ENCODE data around the gene MOSPD2. TPM values are rescaled to one million over a fixed set of nuclear protein-coding genes. Genes with fewer than 3 reads are reported as not detected.

MOSPD2 gene
- total RNA-seq, 1 experiment from 2014 or later: 11.6 TPM

- Histone ChIP-seq H3K27me3 (ENCODE audit: low read length) (no peaks in the 10 kb centered on the region), H3K9ac (ENCODE audit: low read length) (no peak overlapping the region), H3K9me2 (replicated peaks; ENCODE audit: low read length) (no peaks in the 10 kb centered on the region), H3K27ac (ENCODE audit: low read length) (no peak overlapping the region), H3K4me1 (ENCODE audit: insufficient read depth, low read length) (no peaks in the 10 kb centered on the region), H3K4me3 (ENCODE audit: low read length) (no peak overlapping the region), H3K4me2 (ENCODE audit: low read length) (no peak overlapping the region), H3F3A (ENCODE audit: low read length, unreplicated experiment) (no peaks in the 10 kb centered on the region), H3K9me3 (ENCODE audit: low read length) (no peaks in the 10 kb centered on the region), H3K79me2 (ENCODE audit: low read length) (no peaks in the 10 kb centered on the region), H3K36me3 (ENCODE audit: low read depth, low read length) (peaks cover 8% of the 10 kb centered on the region; the same call in 1 of the 2 replicates), H4K20me1 (ENCODE audit: low read length) (no peaks in the 10 kb centered on the region), H2AFZ (ENCODE audit: low read length) (no peak overlapping the region)
- no TSS peak for BruUV-seq (replicated peaks)
- intact Hi-C loops (cut with micrococcal nuclease): no loop called here
- ATAC-seq (no peak), DNase-seq (no peak)
- no peak for TF ChIP-seq EZH2phosphoT487 (IDR thresholded peaks at IDR 0.05; ENCODE audit: borderline replicate concordance, low read length)
- TF ChIP-seq, protein P1, sequence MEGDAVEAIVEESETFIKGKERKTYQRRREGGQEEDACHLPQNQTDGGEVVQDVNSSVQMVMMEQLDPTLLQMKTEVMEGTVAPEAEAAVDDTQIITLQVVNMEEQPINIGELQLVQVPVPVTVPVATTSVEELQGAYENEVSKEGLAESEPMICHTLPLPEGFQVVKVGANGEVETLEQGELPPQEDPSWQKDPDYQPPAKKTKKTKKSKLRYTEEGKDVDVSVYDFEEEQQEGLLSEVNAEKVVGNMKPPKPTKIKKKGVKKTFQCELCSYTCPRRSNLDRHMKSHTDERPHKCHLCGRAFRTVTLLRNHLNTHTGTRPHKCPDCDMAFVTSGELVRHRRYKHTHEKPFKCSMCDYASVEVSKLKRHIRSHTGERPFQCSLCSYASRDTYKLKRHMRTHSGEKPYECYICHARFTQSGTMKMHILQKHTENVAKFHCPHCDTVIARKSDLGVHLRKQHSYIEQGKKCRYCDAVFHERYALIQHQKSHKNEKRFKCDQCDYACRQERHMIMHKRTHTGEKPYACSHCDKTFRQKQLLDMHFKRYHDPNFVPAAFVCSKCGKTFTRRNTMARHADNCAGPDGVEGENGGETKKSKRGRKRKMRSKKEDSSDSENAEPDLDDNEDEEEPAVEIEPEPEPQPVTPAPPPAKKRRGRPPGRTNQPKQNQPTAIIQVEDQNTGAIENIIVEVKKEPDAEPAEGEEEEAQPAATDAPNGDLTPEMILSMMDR (conservative IDR thresholded peaks at IDR 0.05; ENCODE audit: low read depth, low read length): no peak
- no peak for TF ChIP-seq EZH2 (IDR thresholded peaks at IDR 0.05; ENCODE audit: low read length, unreplicated experiment)
- ChIA-PET CTCF (no interaction called here), POLR2A (ENCODE audit: unreplicated experiment) (no interaction called here)
These were observed 40.6 kb upstream of the MOSPD2 start for GRCh38 chrX:14832586-14832985.

DNA sequence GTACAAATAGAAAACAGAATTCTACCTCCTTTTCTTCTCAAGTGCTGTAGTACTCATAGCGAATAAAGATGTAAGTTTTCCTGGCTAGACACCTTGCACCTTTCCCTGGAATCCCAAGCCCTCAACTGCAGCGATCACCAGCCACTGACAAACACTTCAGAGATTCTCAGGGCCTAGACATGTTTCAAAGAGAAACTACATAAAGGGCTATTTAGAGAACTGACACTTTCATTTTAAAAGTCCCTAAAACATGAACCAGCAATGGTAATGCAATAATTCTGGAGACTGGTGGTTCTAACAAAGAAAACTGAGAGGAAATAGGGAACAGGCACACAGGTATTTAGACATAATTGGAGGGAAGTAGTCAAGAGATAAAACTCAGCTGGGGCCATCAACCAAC lies 36.1 kb upstream of the MOSPD2 start:
- CTCF ChIA-PET: no interaction called here
- POLR2A ChIA-PET (ENCODE audit: unreplicated experiment): no interaction called here
- no peak overlapping the region for H3K4me2 ChIP-seq (ENCODE audit: low read length)
- no peaks in the 10 kb centered on the region for H3K9me2 ChIP-seq (replicated peaks; ENCODE audit: low read length)
- H3K36me3 ChIP-seq (ENCODE audit: low read depth, low read length): peaks cover 11% of the 10 kb centered on the region; the same call in 1 of the 2 replicates
- no peak overlapping the region for H3K9ac ChIP-seq (ENCODE audit: low read length)
- H3K79me2 ChIP-seq (ENCODE audit: low read length): no peaks in the 10 kb centered on the region
- no peaks in the 10 kb centered on the region for H4K20me1 ChIP-seq (ENCODE audit: low read length)
- ATAC-seq (no peak), DNase-seq (no peak)
- no peak overlapping the region for H3K4me3 ChIP-seq (ENCODE audit: low read length)
- no peaks in the 10 kb centered on the region for H3K9me3 ChIP-seq (ENCODE audit: low read length)
- H2AFZ ChIP-seq (ENCODE audit: low read length): no peak overlapping the region
- H3K27me3 ChIP-seq (ENCODE audit: low read length): no peaks in the 10 kb centered on the region
- H3K4me1 ChIP-seq (ENCODE audit: insufficient read depth, low read length): no peaks in the 10 kb centered on the region; the same call in 1 of the 2 replicates
- intact Hi-C loops (cut with micrococcal nuclease): no loop called here
- H3K27ac ChIP-seq (ENCODE audit: low read length): no peak overlapping the region
- no peak for TF ChIP-seq EZH2phosphoT487 (IDR thresholded peaks at IDR 0.05; ENCODE audit: borderline replicate concordance, low read length)
- TF ChIP-seq EZH2 (IDR thresholded peaks at IDR 0.05; ENCODE audit: low read length, unreplicated experiment): no peak
- TF ChIP-seq, protein P1 (conservative IDR thresholded peaks at IDR 0.05; ENCODE audit: low read depth, low read length): no peak
- no TSS peak for BruUV-seq (replicated peaks)
- H3F3A ChIP-seq (ENCODE audit: low read length, unreplicated experiment): no peaks in the 10 kb centered on the region

DNA sequence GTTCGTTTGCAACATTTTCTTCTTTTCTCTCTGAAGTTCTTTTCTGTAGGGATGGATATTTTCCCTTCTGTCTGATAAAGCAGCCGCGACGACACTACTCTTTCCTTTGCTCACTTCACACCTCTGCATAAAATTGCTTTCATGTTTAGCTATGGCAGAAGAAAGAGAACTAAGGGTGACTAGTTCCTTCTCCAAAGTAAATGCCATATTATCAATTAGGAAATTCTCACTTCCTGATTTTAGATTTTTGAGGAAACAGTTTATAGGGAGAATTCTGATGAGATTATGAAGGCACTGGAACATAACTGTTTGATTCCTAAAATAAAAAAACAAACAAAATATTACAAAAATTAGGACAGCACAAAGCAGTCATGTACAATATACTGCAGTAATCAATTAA lies 29.6 kb upstream of the MOSPD2 start:
- Histone ChIP-seq H3K4me3 (ENCODE audit: low read length) (no peak overlapping the region), H3K9me3 (ENCODE audit: low read length) (no peaks in the 10 kb centered on the region), H3K9me2 (replicated peaks; ENCODE audit: low read length) (no peaks in the 10 kb centered on the region), H3F3A (ENCODE audit: low read length, unreplicated experiment) (no peaks in the 10 kb centered on the region), H3K27ac (ENCODE audit: low read length) (no peak overlapping the region), H3K79me2 (ENCODE audit: low read length) (no peaks in the 10 kb centered on the region), H4K20me1 (ENCODE audit: low read length) (no peaks in the 10 kb centered on the region), H2AFZ (ENCODE audit: low read length) (no peak overlapping the region), H3K4me1 (ENCODE audit: insufficient read depth, low read length) (peaks cover 2% of the 10 kb centered on the region), H3K9ac (ENCODE audit: low read length) (no peak overlapping the region), H3K4me2 (ENCODE audit: low read length) (no peak overlapping the region), H3K27me3 (ENCODE audit: low read length) (no peaks in the 10 kb centered on the region), H3K36me3 (ENCODE audit: low read depth, low read length) (peaks cover 18% of the 10 kb centered on the region)
- DNase-seq (no peak), ATAC-seq (no peak)
- intact Hi-C loops (cut with micrococcal nuclease): no loop called here
- ChIA-PET CTCF (no interaction called here), POLR2A (ENCODE audit: unreplicated experiment) (no interaction called here)
- no TSS peak for BruUV-seq (replicated peaks)
- TF ChIP-seq EZH2 (IDR thresholded peaks at IDR 0.05; ENCODE audit: low read length, unreplicated experiment) (no peak), EZH2phosphoT487 (IDR thresholded peaks at IDR 0.05; ENCODE audit: borderline replicate concordance, low read length) (no peak)
- TF ChIP-seq, protein P1 (conservative IDR thresholded peaks at IDR 0.05; ENCODE audit: low read depth, low read length): no peak

Data from PC-3 (cell line).